GM19328 (cell line): ENCODE measurements around the gene SEC24B.
"Not testable (repeated sequence)": the region's sequence is repeated elsewhere in the genome, so short reads cannot be mapped to it uniquely, and the experiment has no call there.

Experiments used
- ATAC-seq: cut with Tn5 transposase; IDR thresholded peaks from one replicate; pipeline ENCODE4 v1.9.1; 2021; ENCODE audit warnings: mild to moderate bottlenecking, moderate library complexity; ENCODE audit not compliant: unreplicated experiment

SEC24B gene

GRCh38 chr4:109432203-109432602 is 1.4 kb upstream of the SEC24B start:
- no peak for ATAC-seq

GRCh38 chr4:109432696-109433095 is 919 bp upstream of the SEC24B start:
- no peak for ATAC-seq

- peak; percentile 40 for ATAC-seq
These were observed 674 bp downstream of the SEC24B start for GRCh38 chr4:109434007-109434971.

GRCh38 chr4:109435635-109436034 is 2.0 kb downstream of the SEC24B start:
- no peak for ATAC-seq

- no peak for ATAC-seq
These were observed 2.9 kb downstream of the SEC24B start for GRCh38 chr4:109436504-109436903.

- no peak for ATAC-seq
These were observed 7.3 kb downstream of the SEC24B start for GRCh38 chr4:109440948-109441347.

- no peak for ATAC-seq
These were observed 8.3 kb downstream of the SEC24B start for GRCh38 chr4:109441862-109442458.

GRCh38 chr4:109444182-109444844 is 10.7 kb downstream of the SEC24B start:
- ATAC-seq: peak; percentile 66

- no peak for ATAC-seq
These were observed 13.7 kb downstream of the SEC24B start for GRCh38 chr4:109447278-109447677.

GRCh38 chr4:109451544-109452273 is 18.1 kb downstream of the SEC24B start:
- no peak for ATAC-seq

GRCh38 chr4:109453110-109453509 is 19.5 kb downstream of the SEC24B start:
- not testable (repeated sequence) for ATAC-seq

- peak; percentile 70 for ATAC-seq
These were observed 28.7 kb downstream of the SEC24B start for GRCh38 chr4:109462297-109462696.

- ATAC-seq: no peak
These were observed 29.2 kb downstream of the SEC24B start for GRCh38 chr4:109462802-109463201.

- ATAC-seq: no peak
These were observed 31.5 kb downstream of the SEC24B start for GRCh38 chr4:109465069-109465468.

GRCh38 chr4:109469915-109470314 is 36.3 kb downstream of the SEC24B start:
- ATAC-seq: no peak

GRCh38 chr4:109472343-109472761 is 38.7 kb downstream of the SEC24B start:
- ATAC-seq: no peak

GRCh38 chr4:109473824-109474223 is 40.2 kb downstream of the SEC24B start:
- no peak for ATAC-seq

- ATAC-seq: no peak
These were observed 52.4 kb downstream of the SEC24B start for GRCh38 chr4:109486007-109486406.

GRCh38 chr4:109494563-109494962 is 60.9 kb downstream of the SEC24B start:
- no peak for ATAC-seq

- no peak for ATAC-seq
These were observed 61.9 kb downstream of the SEC24B start for GRCh38 chr4:109495514-109495913.

GRCh38 chr4:109496875-109497274 is 63.3 kb downstream of the SEC24B start:
- ATAC-seq: no peak
